ENCODE results near the gene LARP6. TPM values are rescaled to one million over a fixed set of nuclear protein-coding genes. Genes with fewer than 3 reads are reported as not detected.
A peak's percentile ranks its signal among the peaks of the same experiment; 100 is the strongest.

Gene LARP6
- total RNA-seq, 4 donors from 2014 or later, result 10.0 to 20.6 (median 13.9) TPM

DNA sequence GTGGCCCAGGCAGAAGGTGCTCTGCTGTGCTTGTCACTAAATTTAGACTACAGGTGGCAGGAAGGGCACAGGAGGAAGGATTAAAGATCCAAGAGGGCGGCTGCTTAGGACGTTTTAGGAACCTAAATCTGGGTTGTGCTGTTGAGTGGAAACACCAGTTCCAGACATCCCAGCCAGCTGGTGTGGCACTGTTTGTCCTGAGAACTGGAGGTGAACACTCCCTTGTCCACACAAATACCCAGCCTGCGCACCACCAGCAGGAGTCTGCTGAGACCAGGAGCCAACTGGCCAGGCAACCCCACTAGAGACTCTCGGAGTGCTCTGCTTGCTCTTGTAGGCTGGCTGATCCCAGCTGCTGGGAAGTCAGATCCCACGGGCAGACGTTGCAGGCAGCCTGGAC, 60.3 kb downstream of the LARP6 start:
- ATAC-seq, result peak; percentile 46 to 85
- in situ Hi-C loops (cut with MboI; ENCODE audit: low sequenced_read_pairs in 4 of 4) (no loop called here), intact Hi-C loops (cut with DNase I; ENCODE audit: low total_unique reads) (no loop called here)
- Histone ChIP-seq H3K4me1 (peaks cover 0 to 20% of the 10 kb centered on the region in 2 donors), H3K4me3 (no peak overlapping the region), H3K27me3 (no peaks in the 10 kb centered on the region), H3K36me3 (no peaks in the 10 kb centered on the region), H3K9me3 (no peaks in the 10 kb centered on the region), H3K27ac (peak overlapping the region in 2 of 4 donors; percentile 52 to 76)
- peak; percentile 15 to 34 for DNase-seq
- TF ChIP-seq, protein P1, sequence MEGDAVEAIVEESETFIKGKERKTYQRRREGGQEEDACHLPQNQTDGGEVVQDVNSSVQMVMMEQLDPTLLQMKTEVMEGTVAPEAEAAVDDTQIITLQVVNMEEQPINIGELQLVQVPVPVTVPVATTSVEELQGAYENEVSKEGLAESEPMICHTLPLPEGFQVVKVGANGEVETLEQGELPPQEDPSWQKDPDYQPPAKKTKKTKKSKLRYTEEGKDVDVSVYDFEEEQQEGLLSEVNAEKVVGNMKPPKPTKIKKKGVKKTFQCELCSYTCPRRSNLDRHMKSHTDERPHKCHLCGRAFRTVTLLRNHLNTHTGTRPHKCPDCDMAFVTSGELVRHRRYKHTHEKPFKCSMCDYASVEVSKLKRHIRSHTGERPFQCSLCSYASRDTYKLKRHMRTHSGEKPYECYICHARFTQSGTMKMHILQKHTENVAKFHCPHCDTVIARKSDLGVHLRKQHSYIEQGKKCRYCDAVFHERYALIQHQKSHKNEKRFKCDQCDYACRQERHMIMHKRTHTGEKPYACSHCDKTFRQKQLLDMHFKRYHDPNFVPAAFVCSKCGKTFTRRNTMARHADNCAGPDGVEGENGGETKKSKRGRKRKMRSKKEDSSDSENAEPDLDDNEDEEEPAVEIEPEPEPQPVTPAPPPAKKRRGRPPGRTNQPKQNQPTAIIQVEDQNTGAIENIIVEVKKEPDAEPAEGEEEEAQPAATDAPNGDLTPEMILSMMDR (IDR thresholded peaks at IDR 0.05 in 4 of 5, conservative IDR thresholded peaks at IDR 0.05 in 1 of 5), result no peak
- TF ChIP-seq POLR2A (IDR thresholded peaks at IDR 0.05), result no peak

DNA sequence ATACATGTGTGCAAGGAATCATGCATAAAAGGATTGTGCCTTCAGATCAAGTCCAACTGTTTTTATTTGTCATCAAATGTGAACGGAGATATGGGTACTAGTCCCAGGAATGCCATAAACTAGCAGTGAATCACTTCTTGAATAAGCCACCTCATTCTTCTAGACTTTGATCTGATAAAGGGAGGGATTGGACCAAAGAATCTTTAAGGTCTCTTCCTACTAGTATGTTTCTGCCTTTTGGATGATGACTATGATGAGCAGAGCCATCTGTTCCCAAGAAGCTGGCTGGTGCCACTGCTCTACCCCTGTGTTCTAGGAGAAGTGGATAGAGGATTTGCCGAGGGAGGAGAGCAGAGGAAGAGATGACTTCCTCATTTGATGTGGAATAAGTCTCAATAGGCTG, 61.8 kb downstream of the LARP6 start:
- ATAC-seq (no peak), DNase-seq (no peak)
- TF ChIP-seq, protein P1 (IDR thresholded peaks at IDR 0.05 in 4 of 5, conservative IDR thresholded peaks at IDR 0.05 in 1 of 5), result no peak
- TF ChIP-seq POLR2A (IDR thresholded peaks at IDR 0.05), result no peak
- Histone ChIP-seq H3K4me1 (peaks cover 0 to 20% of the 10 kb centered on the region in 2 donors), H3K27me3 (no peaks in the 10 kb centered on the region), H3K27ac (no peak overlapping the region), H3K4me3 (no peak overlapping the region), H3K9me3 (no peaks in the 10 kb centered on the region), H3K36me3 (no peaks in the 10 kb centered on the region)
- in situ Hi-C loops (cut with MboI; ENCODE audit: low sequenced_read_pairs in 4 of 4), result no loop called here
- intact Hi-C loops (cut with DNase I; ENCODE audit: low total_unique reads), result no loop called here

DNA sequence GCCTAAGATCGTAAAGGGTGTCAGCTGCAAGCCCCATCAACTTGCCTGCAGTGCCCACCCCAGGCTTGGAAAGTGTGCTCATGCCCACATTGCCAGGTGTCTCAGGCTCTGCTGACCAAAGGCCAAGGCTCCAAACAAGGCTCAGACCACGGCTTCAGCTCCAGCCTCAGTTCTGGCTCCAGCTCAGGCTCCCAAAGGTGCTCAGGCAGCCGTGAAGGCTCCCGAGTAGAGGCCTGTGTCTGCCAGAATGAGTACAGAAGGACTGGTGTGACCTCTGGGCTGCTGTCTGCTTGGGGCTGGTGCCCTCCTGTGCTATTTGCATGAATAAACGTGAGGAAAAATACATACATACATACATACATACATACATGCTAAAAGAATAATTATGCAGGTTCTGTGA, 62.7 kb downstream of the LARP6 start:
- no peak overlapping the region for H3K27ac ChIP-seq
- no peaks in the 10 kb centered on the region for H3K36me3 ChIP-seq
- H3K9me3 ChIP-seq, result no peaks in the 10 kb centered on the region
- no peak for TF ChIP-seq POLR2A (IDR thresholded peaks at IDR 0.05)
- TF ChIP-seq, protein P1 (IDR thresholded peaks at IDR 0.05 in 4 of 5, conservative IDR thresholded peaks at IDR 0.05 in 1 of 5), result no peak
- H3K4me1 ChIP-seq, result peaks cover 0 to 20% of the 10 kb centered on the region in 2 donors
- DNase-seq, result no peak
- in situ Hi-C loops (cut with MboI; ENCODE audit: low sequenced_read_pairs in 4 of 4) (no loop called here), intact Hi-C loops (cut with DNase I; ENCODE audit: low total_unique reads) (no loop called here)
- no peak overlapping the region for H3K4me3 ChIP-seq
- H3K27me3 ChIP-seq, result no peaks in the 10 kb centered on the region
- ATAC-seq, result no peak

DNA sequence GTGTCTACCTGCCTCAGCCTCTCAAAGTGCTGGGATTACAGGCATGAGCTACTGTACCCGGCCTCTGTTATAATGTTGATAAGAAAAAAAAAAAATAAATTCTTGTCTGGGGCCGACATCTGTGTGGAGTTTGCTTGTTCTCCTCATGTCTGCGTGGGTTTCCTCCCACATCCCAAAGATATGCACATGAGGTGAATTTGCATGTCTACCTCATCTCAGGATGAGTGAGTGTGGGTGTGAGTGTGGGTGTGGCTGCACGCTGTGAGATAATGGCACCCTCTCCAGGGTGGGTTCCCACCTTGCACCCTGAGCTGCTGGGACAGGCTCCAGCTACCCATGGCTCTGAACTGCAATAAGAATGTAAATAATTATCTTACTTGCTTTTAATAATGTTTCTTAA, 64.7 kb downstream of the LARP6 start:
- Histone ChIP-seq H3K27ac (no peak overlapping the region), H3K27me3 (no peaks in the 10 kb centered on the region), H3K4me1 (peaks cover 0 to 19% of the 10 kb centered on the region in 2 donors), H3K36me3 (no peaks in the 10 kb centered on the region), H3K4me3 (no peak overlapping the region), H3K9me3 (no peaks in the 10 kb centered on the region)
- no peak for ATAC-seq
- no peak for DNase-seq
- no peak for TF ChIP-seq POLR2A (IDR thresholded peaks at IDR 0.05)
- in situ Hi-C loops (cut with MboI; ENCODE audit: low sequenced_read_pairs in 4 of 4), result no loop called here
- intact Hi-C loops (cut with DNase I; ENCODE audit: low total_unique reads), result no loop called here

DNA sequence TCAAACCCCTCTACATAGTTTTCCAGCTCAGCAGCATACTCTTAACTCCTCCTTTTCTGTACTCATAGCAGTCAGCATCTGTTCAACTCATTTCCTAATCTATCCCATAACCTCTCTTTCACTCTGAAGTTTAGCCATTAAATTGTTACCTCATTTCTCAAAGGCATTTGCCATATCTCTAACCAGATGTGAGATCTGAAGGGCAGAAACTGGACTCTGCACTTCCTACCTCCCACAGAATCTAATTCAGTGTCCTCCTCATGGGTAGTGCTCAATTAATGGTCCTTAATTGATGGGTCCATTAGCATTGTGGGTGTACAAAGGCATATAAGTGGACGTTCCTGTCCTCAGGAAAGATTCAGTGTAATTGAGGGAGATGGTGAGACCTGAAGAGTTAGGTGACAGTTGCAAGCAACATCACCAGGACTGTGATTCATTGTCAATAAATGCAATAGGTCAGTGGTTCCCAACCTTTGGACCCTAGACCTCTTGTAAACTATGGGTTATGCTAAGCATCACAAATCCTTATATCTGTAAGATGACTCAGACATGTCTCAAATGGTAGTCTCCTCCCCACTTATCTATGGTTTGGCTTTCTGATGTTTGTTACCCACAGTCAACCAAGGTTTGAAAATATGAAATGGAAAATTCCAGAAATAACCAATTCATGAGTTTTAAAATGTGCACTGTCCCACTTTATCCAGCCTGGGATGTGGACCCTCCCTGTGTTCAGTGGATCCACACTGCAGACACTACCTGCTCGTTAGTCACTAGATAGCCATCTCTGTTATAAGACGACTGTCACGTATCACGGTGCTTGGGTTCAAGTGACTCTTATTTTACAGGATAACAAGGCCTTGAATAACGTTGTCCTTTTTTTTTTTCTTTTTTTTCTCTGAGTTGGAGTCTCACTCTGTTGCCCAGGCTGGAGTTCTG, 65.6 kb downstream of the LARP6 start:
- intact Hi-C loops (cut with DNase I; ENCODE audit: low total_unique reads), result no loop called here
- in situ Hi-C loops (cut with MboI; ENCODE audit: low sequenced_read_pairs in 4 of 4), result no loop called here
- H3K36me3 ChIP-seq, result no peaks in the 10 kb centered on the region
- no peak overlapping the region for H3K27ac ChIP-seq
- H3K4me3 ChIP-seq, result no peak overlapping the region
- no peaks in the 10 kb centered on the region for H3K9me3 ChIP-seq
- H3K4me1 ChIP-seq, result peaks cover 0 to 11% of the 10 kb centered on the region in 2 donors
- DNase-seq, result no peak
- no peak for ATAC-seq
- no peaks in the 10 kb centered on the region for H3K27me3 ChIP-seq
- TF ChIP-seq, protein P1 (IDR thresholded peaks at IDR 0.05 in 4 of 5, conservative IDR thresholded peaks at IDR 0.05 in 1 of 5), result no peak
- no peak for TF ChIP-seq POLR2A (IDR thresholded peaks at IDR 0.05)

Measured in gastrocnemius medialis (tissue), 4 donors.